NCI-H2107 treated with DMSO at 0.1 percent for 48 hours (cell line): Measurements from ENCODE around the gene DLL1.
"Not testable (repeated sequence)": the region's sequence is repeated elsewhere in the genome, so short reads cannot be mapped to it uniquely, and the experiment has no call there.

ENCODE experiments used
- DNase-seq: peaks from one replicate; lab custom pipeline; 2025; ENCODE audit not compliant: unreplicated experiment; lab: John Stamatoyannopoulos, UW

The DLL1 gene

GRCh38 chr6:170290296-170291128 is at the start of gene DLL1:
DLL1 (minus strand) TSS chr6:170291078; CDS start chr6:170290139, 939 bp downstream.
- no peak for DNase-seq

GRCh38 chr6:170335199-170335598 is 44.3 kb upstream of the DLL1 start:
- DNase-seq: not testable (repeated sequence)

GRCh38 chr6:170329321-170329720 is 38.4 kb upstream of the DLL1 start:
- DNase-seq: no peak

GRCh38 chr6:170317718-170318117 is 26.8 kb upstream of the DLL1 start:
- DNase-seq: no peak

GRCh38 chr6:170317076-170317475 is 26.2 kb upstream of the DLL1 start:
- DNase-seq: no peak

- no peak for DNase-seq
Measured at GRCh38 chr6:170316071-170316470, 25.2 kb upstream of the DLL1 start.

GRCh38 chr6:170314983-170315382 is 24.1 kb upstream of the DLL1 start:
- DNase-seq: no peak

GRCh38 chr6:170313716-170314295 is 22.9 kb upstream of the DLL1 start:
- DNase-seq: no peak

- DNase-seq: no peak
Measured at GRCh38 chr6:170312876-170313275, 22.0 kb upstream of the DLL1 start.

GRCh38 chr6:170311696-170312095 is 20.8 kb upstream of the DLL1 start:
- no peak for DNase-seq

- DNase-seq: no peak
Measured at GRCh38 chr6:170308761-170309160, 17.9 kb upstream of the DLL1 start.

- DNase-seq: no peak
Measured at GRCh38 chr6:170307080-170307545, 16.2 kb upstream of the DLL1 start.

- DNase-seq: peak; percentile 72
Measured at GRCh38 chr6:170306324-170307079, 15.6 kb upstream of the DLL1 start, which contains the start of gene FAM120B. FAM120B (plus strand) TSS chr6:170306758; CDS start chr6:170317391, 10,633 bp downstream.

GRCh38 chr6:170305805-170306323 is 15.0 kb upstream of the DLL1 start:
- no peak for DNase-seq

- no peak for DNase-seq
Measured at GRCh38 chr6:170301184-170301583, 10.3 kb upstream of the DLL1 start.

- DNase-seq: no peak
Measured at GRCh38 chr6:170298688-170299087, 7.8 kb upstream of the DLL1 start.

- DNase-seq: no peak
Measured at GRCh38 chr6:170297576-170298330, 6.9 kb upstream of the DLL1 start.

GRCh38 chr6:170296746-170297575 is 6.1 kb upstream of the DLL1 start:
- peak; percentile 39 for DNase-seq

GRCh38 chr6:170296423-170296745 is 5.5 kb upstream of the DLL1 start:
- DNase-seq: no peak
